ENCODE results near the gene ZNF629.
A peak's percentile ranks its signal among the peaks of the same experiment; 100 is the strongest.

ZNF629 gene

DNA sequence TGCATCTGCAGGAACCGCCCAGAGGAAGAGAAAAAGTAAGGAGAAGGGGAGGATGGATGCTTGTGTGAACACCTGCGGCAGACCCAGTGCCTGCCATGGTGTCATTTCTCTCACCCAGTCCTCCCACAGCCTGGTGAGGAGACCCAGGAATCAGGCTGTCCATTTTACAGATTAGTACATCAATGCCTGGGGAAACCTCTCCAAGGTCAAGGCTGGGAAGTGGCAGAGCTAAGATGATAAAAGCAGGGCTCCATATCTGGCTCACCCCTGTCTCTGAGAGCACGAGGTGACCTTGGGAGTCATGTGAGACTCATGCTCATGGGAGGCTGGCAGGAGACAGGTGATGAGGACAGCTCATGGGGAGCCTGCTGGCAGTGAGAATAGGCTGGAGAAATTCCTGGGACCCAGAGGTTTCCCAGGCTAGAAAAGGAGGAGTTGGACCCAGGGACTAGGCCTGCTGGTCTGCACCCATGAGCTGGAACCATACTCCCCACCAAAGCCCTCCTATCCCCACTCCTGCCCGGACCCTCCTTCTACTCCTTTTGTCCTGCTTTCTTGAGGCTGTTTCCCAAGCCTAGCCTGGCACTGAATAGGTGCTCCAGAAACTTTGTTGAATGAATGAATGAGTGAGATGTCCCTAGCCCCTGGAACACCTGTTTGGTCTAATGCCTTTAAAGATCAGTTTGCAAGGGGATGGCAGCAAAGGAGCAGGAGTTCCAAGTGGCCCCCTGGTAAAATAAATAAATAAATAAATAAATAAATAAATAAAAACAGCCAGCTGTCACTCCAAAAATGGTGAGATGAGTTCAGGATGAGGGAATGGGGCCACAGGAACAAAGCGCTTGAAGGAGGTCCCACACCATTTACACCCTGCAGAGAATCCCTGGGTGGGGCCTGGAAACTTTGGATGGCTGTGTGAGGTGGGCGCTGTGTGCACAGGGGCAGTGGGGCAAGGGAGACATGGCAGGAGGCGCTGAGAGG, 1.6 kb downstream of the ZNF629 start:
- no peak for DNase-seq

- no peak for DNase-seq
Measured at GRCh38 chr16:30784215-30784614, 2.8 kb downstream of the ZNF629 start.

DNA sequence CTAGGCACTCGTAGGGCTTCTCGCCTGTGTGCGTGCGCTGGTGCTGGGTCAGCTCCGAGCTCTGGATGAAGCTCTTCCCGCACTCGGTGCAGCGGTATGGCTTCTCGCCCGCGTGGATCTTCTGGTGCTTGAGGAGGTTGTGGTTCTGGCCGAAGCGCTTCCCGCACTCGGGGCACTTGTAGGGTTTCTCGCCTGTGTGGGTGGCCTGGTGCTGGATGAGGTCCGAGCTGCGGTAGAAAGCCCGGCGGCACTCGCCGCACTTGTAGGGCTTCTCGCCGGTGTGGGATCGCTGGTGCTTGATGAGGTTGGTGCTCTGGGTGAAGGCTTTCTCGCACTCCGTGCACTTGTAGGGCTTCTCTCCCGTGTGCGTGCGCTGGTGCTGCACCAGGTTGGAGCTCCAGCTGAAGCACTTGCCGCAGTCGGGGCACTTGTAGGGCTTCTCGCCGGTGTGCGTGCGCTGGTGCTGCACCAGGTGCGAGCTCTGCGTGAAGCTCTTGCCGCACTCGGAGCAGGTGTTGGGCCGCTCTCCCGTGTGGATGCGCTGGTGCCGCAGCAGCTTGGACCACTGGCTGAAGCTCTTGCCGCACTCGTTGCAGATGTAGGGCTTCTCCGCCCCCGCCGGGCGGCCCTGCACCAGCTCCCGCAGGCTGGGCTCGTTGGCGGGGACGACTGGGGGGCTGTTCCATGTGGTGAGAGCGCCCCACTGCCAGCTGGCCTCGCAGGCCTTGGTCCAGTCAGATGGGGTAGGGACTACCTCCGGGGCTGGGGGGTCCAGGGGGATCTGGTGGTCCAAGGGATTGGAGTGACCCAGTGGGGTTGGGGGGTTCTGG, 3.5 kb downstream of the ZNF629 start:
- no peak for DNase-seq

DNA sequence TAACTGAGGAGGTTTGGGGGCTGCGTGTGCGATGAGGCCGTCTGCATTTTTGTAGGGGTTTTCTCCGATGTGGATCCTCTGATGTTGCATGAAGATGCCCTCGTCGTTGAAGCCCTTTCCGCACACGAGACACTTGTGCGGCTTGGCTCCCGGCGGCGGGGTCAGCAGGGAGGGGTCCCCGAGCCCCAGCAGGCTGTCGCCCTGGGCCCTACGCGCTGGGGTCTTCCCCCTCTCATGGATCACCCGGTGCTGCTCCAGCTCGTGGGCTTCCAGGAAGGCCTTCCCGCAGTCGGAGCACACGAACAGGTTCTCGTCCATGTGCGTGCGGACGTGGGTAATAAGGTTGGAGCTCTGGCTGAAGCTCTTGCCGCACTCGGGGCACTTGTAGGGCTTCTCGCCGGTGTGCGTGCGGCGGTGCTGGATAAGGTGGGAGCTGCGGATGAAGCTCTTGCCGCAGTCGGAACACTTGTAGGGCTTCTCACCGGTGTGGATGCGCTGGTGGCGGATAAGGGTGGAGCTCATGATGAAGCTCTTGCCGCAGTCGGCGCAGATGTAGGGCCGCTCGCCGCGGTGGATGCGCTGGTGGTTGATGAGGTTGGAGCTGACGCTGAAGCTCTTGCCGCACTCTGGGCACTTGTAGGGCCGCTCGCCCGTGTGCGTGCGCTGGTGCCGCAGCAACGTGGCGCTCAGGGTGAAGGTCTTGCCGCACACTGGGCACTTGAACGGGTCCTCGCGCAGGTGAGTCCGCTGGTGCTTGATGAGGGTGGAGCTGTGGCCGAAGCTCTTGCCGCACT, 4.3 kb downstream of the ZNF629 start:
- no peak for DNase-seq

DNA sequence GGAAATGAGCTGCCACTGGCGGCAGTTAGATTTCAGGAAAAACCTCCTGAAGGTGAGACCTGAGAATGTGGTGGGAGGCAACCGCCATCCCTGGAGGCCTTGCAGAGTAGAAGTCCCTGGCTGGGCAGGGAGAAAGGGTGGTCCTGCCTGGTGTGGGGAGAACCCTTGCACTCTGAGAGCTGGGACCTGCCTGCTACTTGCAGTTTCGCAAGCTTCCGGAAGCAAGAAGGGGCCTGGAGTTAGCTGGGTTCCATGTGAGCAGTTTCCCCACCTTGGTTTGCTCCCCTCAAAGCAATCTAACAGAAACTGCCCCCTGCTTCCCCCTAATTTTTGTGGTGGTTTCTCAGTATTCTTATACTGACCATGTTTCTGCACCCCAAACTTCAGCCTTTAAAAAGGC, 6.5 kb downstream of the ZNF629 start:
- no peak for DNase-seq

DNA sequence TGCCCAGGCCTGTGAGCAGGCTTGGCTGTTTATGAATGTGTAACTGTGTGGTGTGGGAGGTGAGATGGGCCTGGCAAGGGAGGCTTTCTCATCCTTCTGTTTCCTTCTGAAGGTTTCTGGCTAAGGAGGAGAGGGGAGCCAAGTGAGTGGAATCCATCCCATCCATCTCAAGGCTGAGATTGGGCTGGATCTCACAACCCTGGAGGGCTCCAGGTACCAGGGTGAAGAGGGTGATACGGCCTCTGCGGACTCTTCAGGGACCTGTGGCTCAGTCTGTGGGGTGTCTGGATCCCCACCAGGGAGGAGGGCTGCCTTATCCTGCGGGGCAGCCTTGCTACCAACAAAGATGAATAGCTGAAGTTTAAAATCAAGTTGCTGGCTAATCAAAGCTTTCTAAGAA, 7.0 kb downstream of the ZNF629 start:
- DNase-seq, result no peak

DNA sequence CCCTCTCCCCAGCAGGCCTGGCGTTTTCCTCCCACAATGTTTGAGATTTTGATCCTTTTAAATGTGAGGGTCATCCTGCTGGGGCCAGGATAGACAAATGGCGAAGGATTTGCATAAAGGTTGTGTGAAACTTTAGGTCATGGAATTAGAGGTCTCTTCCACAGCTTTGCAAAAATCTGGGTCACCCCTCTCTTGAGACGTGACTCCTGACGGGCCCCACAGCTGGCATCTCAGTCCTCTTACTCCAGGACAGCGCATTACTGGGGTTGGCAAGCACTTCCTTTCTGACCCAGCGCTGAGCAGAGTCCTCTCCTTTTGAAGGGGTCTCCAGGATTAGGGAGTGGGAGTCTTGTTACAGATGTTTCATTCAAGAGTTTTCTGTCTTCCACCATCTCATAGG, 7.4 kb downstream of the ZNF629 start:
- DNase-seq, result no peak

DNA sequence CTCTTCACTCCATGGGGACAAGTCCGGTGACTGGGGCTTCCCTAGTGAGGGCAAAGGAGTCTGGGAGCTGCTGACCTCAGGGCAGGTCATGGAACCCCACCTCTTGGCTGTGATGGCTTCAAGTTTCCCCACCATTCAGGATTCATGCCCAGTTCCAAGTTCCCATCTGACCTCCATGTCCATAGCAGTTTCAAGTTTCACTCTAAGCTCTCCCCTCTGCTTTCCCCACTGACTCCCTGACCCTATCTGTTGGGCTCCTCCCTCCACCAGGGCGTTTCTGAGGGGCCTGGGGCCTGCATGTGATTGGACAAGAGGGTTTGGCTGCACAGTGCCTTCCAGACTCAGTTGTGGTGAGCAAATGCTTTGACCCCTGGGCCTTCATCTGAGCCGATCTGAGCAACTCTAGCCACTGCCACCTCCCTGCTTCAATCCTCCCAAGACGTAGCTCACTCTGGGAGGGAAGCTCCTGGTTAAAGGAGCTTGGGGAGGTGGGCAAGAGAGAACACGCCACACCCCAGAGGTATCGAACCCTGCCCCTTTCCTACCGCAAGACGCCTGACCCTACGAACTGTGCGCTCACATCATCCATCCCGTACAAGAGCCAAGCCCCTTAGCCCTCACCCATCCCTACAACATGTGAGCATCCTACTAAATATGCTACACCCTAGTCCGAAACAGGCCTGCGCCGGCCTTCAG, 8.3 kb downstream of the ZNF629 start:
- DNase-seq, result no peak

- DNase-seq, result no peak
Measured at GRCh38 chr16:30777591-30778297, 9.3 kb downstream of the ZNF629 start.

- DNase-seq, result peak; percentile 83
Measured at GRCh38 chr16:30775392-30776188, 11.4 kb downstream of the ZNF629 start.

DNA sequence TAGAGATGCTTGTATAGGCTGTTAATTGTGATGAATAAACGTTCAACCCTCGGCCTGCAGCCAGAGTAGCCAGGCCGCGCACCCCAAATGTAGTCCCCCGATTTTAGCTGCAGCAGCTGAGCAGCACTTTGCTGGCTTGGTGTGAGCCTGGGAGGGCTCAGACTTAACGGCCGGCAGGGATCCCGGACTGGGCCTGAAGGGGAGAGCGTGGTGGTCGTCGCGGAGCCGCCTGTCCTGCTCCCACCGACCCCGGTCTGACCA, 11.9 kb downstream of the ZNF629 start:
- DNase-seq, result no peak

DNA sequence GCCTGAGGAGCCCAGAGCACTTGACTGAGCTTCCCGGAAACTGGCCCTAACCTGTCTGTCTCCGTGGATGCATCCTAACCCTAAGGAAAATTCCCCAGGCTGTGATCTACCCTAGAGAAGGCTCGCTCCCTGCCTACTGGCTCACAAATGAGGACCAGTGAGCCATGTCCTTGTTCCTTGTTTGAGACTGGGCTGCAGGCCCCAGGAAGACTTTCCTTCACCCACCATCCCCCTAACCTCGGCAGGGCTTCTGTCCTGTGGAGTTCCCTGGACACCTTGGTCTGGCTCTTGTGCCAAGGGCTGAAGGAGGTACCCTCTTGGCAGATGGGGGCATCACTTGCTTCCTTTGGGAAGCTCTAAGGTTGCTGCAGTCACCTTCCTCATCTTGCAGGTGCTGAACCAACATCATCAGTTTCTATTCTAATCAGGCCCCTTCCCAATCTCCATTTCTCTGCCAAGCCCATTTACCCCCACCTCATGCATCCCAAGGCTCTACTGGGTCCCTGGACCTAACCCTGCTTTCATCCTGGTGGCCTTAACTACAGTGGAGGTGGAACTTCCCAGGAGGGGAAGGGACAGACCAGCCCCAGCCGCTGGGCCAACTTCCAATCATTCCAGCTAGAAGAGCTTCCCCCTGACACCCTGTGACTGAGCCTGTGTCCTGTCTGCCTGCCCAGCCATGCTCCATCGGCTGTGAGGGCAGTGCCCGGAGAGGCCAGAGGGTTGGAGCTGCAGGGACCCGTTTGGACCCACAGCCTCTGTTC, 12.5 kb downstream of the ZNF629 start:
- DNase-seq, result no peak

DNA sequence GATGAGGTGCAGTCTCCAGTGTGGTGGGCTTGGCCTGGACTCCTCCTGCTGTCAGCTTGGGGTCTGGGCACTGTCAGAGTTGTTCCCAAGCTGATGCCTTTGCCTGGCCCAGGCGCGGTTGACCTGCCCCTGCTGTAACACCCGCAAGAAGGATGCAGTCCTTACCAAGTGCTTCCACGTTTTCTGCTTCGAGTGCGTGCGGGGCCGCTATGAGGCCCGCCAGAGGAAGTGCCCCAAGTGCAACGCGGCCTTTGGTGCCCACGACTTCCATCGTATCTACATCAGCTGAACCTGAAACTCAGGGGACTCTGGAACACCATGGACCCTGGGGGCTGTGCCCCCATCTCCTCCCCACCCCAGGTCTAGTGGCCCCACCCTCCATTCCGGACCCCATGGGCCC, 13.2 kb downstream of the ZNF629 start:
- no peak for DNase-seq

GRCh38 chr16:30771726-30772125, 15.3 kb downstream of the ZNF629 start:
- DNase-seq, result no peak

- no peak for DNase-seq
Measured at GRCh38 chr16:30769379-30770089, 17.5 kb downstream of the ZNF629 start.

DNA sequence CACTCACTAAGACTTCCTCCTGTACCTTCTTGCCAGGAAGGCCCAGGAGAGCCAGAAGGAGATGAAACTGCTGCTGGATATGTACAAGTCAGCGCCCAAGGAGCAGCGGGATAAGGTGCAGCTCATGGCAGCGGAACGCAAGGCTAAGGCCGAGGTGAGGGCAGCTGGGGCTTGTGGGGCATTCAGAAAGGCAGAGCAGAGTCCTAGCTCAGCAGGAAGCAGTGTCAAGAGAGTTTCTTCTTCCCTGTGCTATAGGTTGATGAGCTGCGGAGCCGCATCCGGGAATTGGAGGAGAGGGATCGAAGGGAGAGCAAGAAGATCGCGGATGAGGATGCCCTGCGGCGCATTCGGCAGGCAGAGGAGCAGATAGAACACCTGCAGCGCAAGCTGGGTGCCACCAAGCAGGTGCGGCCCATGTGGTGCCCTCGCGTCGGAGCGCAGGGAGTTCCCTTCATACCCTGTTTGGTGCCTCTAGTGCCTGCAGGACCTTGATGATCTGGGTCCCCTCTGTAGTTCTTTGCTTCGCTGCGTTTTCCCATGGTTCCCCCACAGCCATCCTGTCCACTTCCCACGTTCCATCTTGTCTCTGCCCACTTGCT, 18.3 kb downstream of the ZNF629 start:
- no peak for DNase-seq

- DNase-seq, result no peak
Measured at GRCh38 chr16:30767767-30768465, 19.1 kb downstream of the ZNF629 start.

DNA sequence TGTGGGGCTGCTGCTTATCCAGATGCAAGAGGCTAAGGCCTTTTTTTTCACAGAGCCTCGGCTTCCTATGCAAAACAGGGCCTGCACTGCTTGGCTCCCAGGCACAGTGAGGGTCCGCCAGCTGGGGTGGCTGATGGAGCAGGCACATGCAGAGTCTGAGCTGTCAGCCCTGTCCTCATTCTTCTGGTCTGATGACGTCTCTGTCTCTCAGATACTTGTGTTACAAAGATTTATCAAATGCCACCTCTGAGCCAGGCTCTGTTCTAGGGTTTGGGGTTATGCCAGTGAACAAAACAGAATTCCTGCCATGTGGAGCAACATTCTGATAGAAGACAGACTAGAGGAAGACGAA, 20.1 kb downstream of the ZNF629 start:
- no peak for DNase-seq

Measured in NCI-H510A treated with DMSO at 0.1 percent for 48 hours (cell line).